GM13977 (cell line): Measurements from ENCODE around the gene PTPDC1.

Source experiments
- DNase-seq: peaks from one replicate; pipeline ENCODE4 v3.0.0; 2012; ENCODE audit warnings: low spot score
- CTCF ChIP-seq: IDR thresholded peaks from 2 replicates; pipeline ENCODE4 v1.5.1; 2012; ENCODE audit warnings: mild to moderate bottlenecking, control low read depth; ENCODE audit not compliant: insufficient read depth; ENCODE audit errors: extremely low read depth, missing control alignments
- in situ Hi-C: fragments of 300-500 bp; cut with MboI; formaldehyde crosslinking; loops from one replicate; pipeline ENCODE4 v1.12.0; 2022; ENCODE audit warnings: low sequenced_read_pairs, low pct_unique_long_range_greater_than_20kb, mixed read lengths, inconsistent platforms; ENCODE audit not compliant: unreplicated experiment

PTPDC1 gene

GRCh38 chr9:94157050-94157801 is 73.0 kb downstream of the PTPDC1 start:
- in situ Hi-C loops, result no loop called here
- no peak for DNase-seq
- TF ChIP-seq CTCF, result no peak
